Measurements from ENCODE around the gene ARHGAP44.

Gene ARHGAP44

GRCh38 chr17:12814718-12815117 lies 25.4 kb downstream of the ARHGAP44 start:
- TF ChIP-seq, protein P1, sequence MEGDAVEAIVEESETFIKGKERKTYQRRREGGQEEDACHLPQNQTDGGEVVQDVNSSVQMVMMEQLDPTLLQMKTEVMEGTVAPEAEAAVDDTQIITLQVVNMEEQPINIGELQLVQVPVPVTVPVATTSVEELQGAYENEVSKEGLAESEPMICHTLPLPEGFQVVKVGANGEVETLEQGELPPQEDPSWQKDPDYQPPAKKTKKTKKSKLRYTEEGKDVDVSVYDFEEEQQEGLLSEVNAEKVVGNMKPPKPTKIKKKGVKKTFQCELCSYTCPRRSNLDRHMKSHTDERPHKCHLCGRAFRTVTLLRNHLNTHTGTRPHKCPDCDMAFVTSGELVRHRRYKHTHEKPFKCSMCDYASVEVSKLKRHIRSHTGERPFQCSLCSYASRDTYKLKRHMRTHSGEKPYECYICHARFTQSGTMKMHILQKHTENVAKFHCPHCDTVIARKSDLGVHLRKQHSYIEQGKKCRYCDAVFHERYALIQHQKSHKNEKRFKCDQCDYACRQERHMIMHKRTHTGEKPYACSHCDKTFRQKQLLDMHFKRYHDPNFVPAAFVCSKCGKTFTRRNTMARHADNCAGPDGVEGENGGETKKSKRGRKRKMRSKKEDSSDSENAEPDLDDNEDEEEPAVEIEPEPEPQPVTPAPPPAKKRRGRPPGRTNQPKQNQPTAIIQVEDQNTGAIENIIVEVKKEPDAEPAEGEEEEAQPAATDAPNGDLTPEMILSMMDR (conservative IDR thresholded peaks at IDR 0.05): no peak
- no peak for TF ChIP-seq ZFX (IDR thresholded peaks at IDR 0.05)
- H3K27ac ChIP-seq: no peak overlapping the region

GRCh38 chr17:12815642-12816141 lies 26.4 kb downstream of the ARHGAP44 start:
- TF ChIP-seq, protein P1 (conservative IDR thresholded peaks at IDR 0.05): no peak
- no peak for TF ChIP-seq ZFX (IDR thresholded peaks at IDR 0.05)
- H3K27ac ChIP-seq: no peak overlapping the region

- H3K27ac ChIP-seq: no peak overlapping the region
- no peak for TF ChIP-seq ZFX (IDR thresholded peaks at IDR 0.05)
- TF ChIP-seq, protein P1 (conservative IDR thresholded peaks at IDR 0.05): no peak
These were observed 32.2 kb downstream of the ARHGAP44 start for GRCh38 chr17:12821376-12821940.

GRCh38 chr17:12826431-12826830 lies 37.1 kb downstream of the ARHGAP44 start:
- TF ChIP-seq, protein P1 (conservative IDR thresholded peaks at IDR 0.05): no peak

DNA sequence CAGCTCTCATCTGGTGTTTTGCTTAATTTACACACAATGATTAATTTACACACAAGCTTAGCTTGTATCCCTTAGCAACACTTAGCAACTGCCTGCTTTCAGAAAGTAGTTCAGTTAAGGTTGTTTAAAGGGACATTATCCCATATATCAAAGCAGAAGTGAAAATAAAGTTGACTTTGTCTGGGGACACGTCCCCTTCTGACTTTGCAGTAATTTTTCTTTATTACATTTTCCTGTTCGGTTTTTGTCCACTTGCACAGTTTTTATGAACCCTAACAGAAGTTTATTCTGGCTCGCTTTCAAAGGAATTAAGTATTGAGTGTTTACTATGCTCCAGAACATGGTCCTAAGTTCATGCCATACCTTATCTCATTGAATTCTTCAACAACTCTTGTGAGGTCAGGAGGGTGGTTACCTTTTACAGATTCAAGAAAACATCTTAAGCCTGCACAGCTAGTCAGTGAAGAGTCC lies 41.5 kb downstream of the ARHGAP44 start:
- no peak overlapping the region for H3K27ac ChIP-seq
- no peak for TF ChIP-seq ZFX (IDR thresholded peaks at IDR 0.05)
- TF ChIP-seq, protein P1 (conservative IDR thresholded peaks at IDR 0.05): no peak

More at GRCh38 chr17:12826431-12826830, 37.1 kb downstream of the ARHGAP44 start:
- no peak overlapping the region for H3K27ac ChIP-seq

GRCh38 chr17:12831839-12832238 lies 42.5 kb downstream of the ARHGAP44 start:
- TF ChIP-seq ZFX (IDR thresholded peaks at IDR 0.05): no peak
- TF ChIP-seq, protein P1 (conservative IDR thresholded peaks at IDR 0.05): no peak
- no peak overlapping the region for H3K27ac ChIP-seq

DNA sequence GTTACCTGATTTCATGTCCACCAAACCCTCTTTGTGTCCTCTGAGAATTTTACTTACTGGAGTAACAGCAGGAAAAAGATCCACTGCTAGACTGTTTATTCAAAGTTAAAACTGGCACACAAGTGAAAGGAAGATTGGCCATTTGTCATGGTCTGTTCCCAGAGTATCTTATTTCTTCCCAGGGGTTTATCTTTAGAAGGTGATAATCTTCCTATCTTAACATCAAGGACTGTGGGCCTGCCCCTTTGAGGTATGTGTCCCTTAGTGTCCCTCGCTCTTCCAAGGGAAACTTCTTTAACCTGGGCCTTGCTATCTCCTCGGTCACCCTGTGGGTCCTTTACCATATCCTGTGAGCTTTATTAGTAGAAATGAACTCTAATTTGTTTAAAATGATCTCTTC lies 49.7 kb downstream of the ARHGAP44 start:
- TF ChIP-seq, protein P1 (conservative IDR thresholded peaks at IDR 0.05): no peak
- TF ChIP-seq ZFX (IDR thresholded peaks at IDR 0.05): no peak
- no peak overlapping the region for H3K27ac ChIP-seq
